Measurements from ENCODE around the gene ANKH.

DNA sequence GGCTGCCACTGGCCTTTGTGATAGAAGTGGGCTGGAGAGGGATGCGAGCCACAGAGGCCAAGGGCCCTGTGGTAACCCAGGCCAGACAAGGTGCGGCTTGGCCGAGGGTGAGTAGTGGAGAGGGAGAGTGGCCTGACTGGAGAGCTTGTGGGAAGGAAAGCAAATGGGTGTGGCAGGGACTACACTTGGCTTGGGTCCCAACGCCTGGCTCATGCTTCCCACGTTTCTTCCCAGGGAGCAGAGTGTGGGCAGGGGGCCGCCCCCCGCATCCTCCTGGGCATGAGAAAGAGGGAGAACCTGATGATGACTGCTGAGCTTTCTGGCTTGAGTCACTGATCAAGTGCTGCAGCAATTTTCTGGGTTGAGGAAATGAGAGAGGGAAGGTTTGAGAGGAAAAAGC is 95.7 kb downstream of the ANKH start:
- TF ChIP-seq, protein P1, sequence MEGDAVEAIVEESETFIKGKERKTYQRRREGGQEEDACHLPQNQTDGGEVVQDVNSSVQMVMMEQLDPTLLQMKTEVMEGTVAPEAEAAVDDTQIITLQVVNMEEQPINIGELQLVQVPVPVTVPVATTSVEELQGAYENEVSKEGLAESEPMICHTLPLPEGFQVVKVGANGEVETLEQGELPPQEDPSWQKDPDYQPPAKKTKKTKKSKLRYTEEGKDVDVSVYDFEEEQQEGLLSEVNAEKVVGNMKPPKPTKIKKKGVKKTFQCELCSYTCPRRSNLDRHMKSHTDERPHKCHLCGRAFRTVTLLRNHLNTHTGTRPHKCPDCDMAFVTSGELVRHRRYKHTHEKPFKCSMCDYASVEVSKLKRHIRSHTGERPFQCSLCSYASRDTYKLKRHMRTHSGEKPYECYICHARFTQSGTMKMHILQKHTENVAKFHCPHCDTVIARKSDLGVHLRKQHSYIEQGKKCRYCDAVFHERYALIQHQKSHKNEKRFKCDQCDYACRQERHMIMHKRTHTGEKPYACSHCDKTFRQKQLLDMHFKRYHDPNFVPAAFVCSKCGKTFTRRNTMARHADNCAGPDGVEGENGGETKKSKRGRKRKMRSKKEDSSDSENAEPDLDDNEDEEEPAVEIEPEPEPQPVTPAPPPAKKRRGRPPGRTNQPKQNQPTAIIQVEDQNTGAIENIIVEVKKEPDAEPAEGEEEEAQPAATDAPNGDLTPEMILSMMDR (IDR thresholded peaks at IDR 0.05): no peak
- TF ChIP-seq POLR2A (IDR thresholded peaks at IDR 0.05) (no peak), POLR2AphosphoS5 (IDR thresholded peaks at IDR 0.05) (no peak), EP300 (IDR thresholded peaks at IDR 0.05) (no peak)
